Myometrial cell (primary cell): Measurements from ENCODE around the gene RASL10A. TPM values are rescaled to one million over a fixed set of nuclear protein-coding genes. Genes with fewer than 3 reads are reported as not detected.

Experiments
- total RNA-seq: library from RNA; depleted of rRNA; stranded (reverse); fragments of >200 nt; gene quantifications from 2 replicates; pipeline ENCODE4 v1.2.3, GENCODE V29; 2015

The RASL10A gene
- total RNA-seq, result not detected in 2 replicates

GRCh38 chr22:29315286-29316140, at the start of gene RASL10A:
TSS of gene RASL10A (minus strand) at chr22:29315697. CDS start at chr22:29315246, 451 bp downstream.

GRCh38 chr22:29306175-29306834, 9.2 kb downstream of the RASL10A start, which contains the start of gene GAS2L1:
TSS of gene GAS2L1 (plus strand) at chr22:29306650. CDS start at chr22:29308106, 1,456 bp downstream.

GRCh38 chr22:29267858-29268510, 47.5 kb downstream of the RASL10A start, which contains the start of the genes EWSR1 and RHBDD3:
TSS of gene EWSR1 (plus strand) at chr22:29268268. CDS start at chr22:29268337, 69 bp downstream.
TSS of gene RHBDD3 (minus strand) at chr22:29267981. CDS start at chr22:29265626, 2,355 bp downstream.

Other genes starting within 250 kb of the RASL10A start
- gene KREMEN1, start 242.7 kb downstream of the RASL10A start, total RNA-seq, result 4.3 and 4.4 TPM in 2 replicates
- gene EMID1, start 109.8 kb downstream of the RASL10A start, total RNA-seq, result not detected in 2 replicates
- 19.5 and 22.5 TPM in 2 replicates for gene RHBDD3, start 47.7 kb downstream of the RASL10A start, total RNA-seq
- 229 and 240 TPM in 2 replicates for gene EWSR1, start 47.4 kb downstream of the RASL10A start, total RNA-seq
- 38.1 and 47.1 TPM in 2 replicates for gene GAS2L1, start 9.0 kb downstream of the RASL10A start, total RNA-seq
- gene AP1B1, start 72.9 kb upstream of the RASL10A start, total RNA-seq, result 83.5 and 83.6 TPM in 2 replicates
- gene RFPL1, start 122.9 kb upstream of the RASL10A start, total RNA-seq, result not detected in 2 replicates
- gene NEFH, start 164.5 kb upstream of the RASL10A start, total RNA-seq, result 0.58 and 0.89 TPM in 2 replicates
- 40.9 and 53.2 TPM in 2 replicates for gene THOC5, start 238.1 kb upstream of the RASL10A start, total RNA-seq